Trophoblast cell (in vitro differentiated cells and primary cell): ENCODE results near the gene MRTFA.

Source experiments
- DNase-seq, 2 donors: peaks; one replicate each; pipeline ENCODE4 v3.0.0-alpha.2; 2016
- H2AFZ ChIP-seq: 2 replicates; pipeline ENCODE4 v1.6.1; 2013; ENCODE audit warnings: low read length, moderate library complexity, mild to moderate bottlenecking; ENCODE audit not compliant: insufficient read depth, poor library complexity
- H2AK5ac ChIP-seq: 2 replicates; pipeline ENCODE4 v1.6.1; 2013; ENCODE audit warnings: mild to moderate bottlenecking, low read length
- H2BK120ac ChIP-seq: 2 replicates; pipeline ENCODE4 v1.6.1; 2013; ENCODE audit warnings: low read length, mild to moderate bottlenecking, moderate library complexity; ENCODE audit not compliant: insufficient read depth, poor library complexity
- H2BK12ac ChIP-seq: 2 replicates; pipeline ENCODE4 v1.6.1; 2013; ENCODE audit warnings: mild to moderate bottlenecking, low read length, moderate library complexity
- H2BK5ac ChIP-seq: 2 replicates; pipeline ENCODE4 v1.6.1; 2013; ENCODE audit warnings: low read length, low read depth, moderate library complexity, mild to moderate bottlenecking; ENCODE audit not compliant: poor library complexity
- H3K14ac ChIP-seq: 2 replicates; pipeline ENCODE4 v1.6.1; 2013; ENCODE audit warnings: mild to moderate bottlenecking, low read length
- H3K18ac ChIP-seq: 2 replicates; pipeline ENCODE4 v1.6.1; 2013; ENCODE audit warnings: mild to moderate bottlenecking, low read length
- H3K23ac ChIP-seq: 2 replicates; pipeline ENCODE4 v1.6.1; 2013; ENCODE audit warnings: low read length
- H3K27ac ChIP-seq: 2 replicates; pipeline ENCODE4 v1.5.1; 2013; ENCODE audit warnings: low read depth, mild to moderate bottlenecking, inconsistent platforms, low read length, moderate library complexity
- H3K27me3 ChIP-seq: 2 replicates; pipeline ENCODE4 v1.6.1; 2013; ENCODE audit warnings: inconsistent platforms, mild to moderate bottlenecking, low read length, moderate library complexity; ENCODE audit not compliant: insufficient read depth
- H3K36me3 ChIP-seq, 2 experiments: 1 replicate in 1 of 2; 2 replicates in 1 of 2; pipeline ENCODE4 v1.6.1; 2013; ENCODE audit warnings: low read length in 2 of 2, mild to moderate bottlenecking in 2 of 2, moderate library complexity in 1 of 2; ENCODE audit not compliant: insufficient read depth in 2 of 2, control insufficient read depth in 1 of 2
- H3K4ac ChIP-seq: 2 replicates; pipeline ENCODE4 v1.6.1; 2013; ENCODE audit warnings: low read depth, mild to moderate bottlenecking, low read length, moderate library complexity
- H3K4me1 ChIP-seq, 2 experiments: 1 replicate in 1 of 2; 2 replicates in 1 of 2; pipeline ENCODE4 v1.6.1; 2013; ENCODE audit warnings: low read length in 2 of 2, mild to moderate bottlenecking in 2 of 2, moderate library complexity in 1 of 2; ENCODE audit not compliant: insufficient read depth in 2 of 2, control insufficient read depth in 1 of 2
- H3K4me2 ChIP-seq: 2 replicates; pipeline ENCODE4 v1.6.1; 2013; ENCODE audit warnings: inconsistent platforms, mild to moderate bottlenecking, low read length, moderate library complexity
- H3K4me3 ChIP-seq: 2 replicates; pipeline ENCODE4 v1.5.1; 2013; ENCODE audit warnings: mild to moderate bottlenecking, low read depth, low read length, inconsistent platforms
- H3K79me1 ChIP-seq: one replicate; pipeline ENCODE4 v1.6.1; 2013; ENCODE audit warnings: low read length
- H3K79me2 ChIP-seq: 2 replicates; pipeline ENCODE4 v1.6.1; 2013; ENCODE audit warnings: low read length, mild to moderate bottlenecking; ENCODE audit not compliant: control insufficient read depth, insufficient read depth, poor library complexity
- H3K9ac ChIP-seq: 2 replicates; pipeline ENCODE4 v1.6.1; 2013; ENCODE audit warnings: mild to moderate bottlenecking, low read length
- H3K9me3 ChIP-seq: 2 replicates; pipeline ENCODE4 v1.6.1; 2013; ENCODE audit warnings: low read depth, mild to moderate bottlenecking, control low read depth, inconsistent platforms, low read length; ENCODE audit not compliant: insufficient read depth
- H4K12ac ChIP-seq: 2 replicates; pipeline ENCODE4 v1.6.1; 2013; ENCODE audit warnings: low read depth, mild to moderate bottlenecking, low read length, moderate library complexity
- H4K8ac ChIP-seq: 2 replicates; pipeline ENCODE4 v1.6.1; 2013; ENCODE audit warnings: low read depth, mild to moderate bottlenecking, low read length, moderate library complexity
- H4K91ac ChIP-seq: one replicate; pipeline ENCODE4 v1.6.1; 2013; ENCODE audit warnings: low read depth, mild to moderate bottlenecking, low read length, moderate library complexity
- WGBS: extraction: QIAGEN DNeasy Blood & Tissue Kit; methylation state at CpG from one replicate; pipeline ENCODE4 v1.1.7; 2013; ENCODE audit warnings: missing lambda C conversion rate; ENCODE audit not compliant: insufficient read length, insufficient coverage; ENCODE audit errors: extremely low coverage; 5-methylcytosine and 5-hydroxymethylcytosine counted together

The MRTFA gene

GRCh38 chr22:40413873-40414272, 222.6 kb downstream of the MRTFA start:
- H3K27ac ChIP-seq, result no peak overlapping the region
- no CpG with 5 or more reads among the region's 13 CpGs for WGBS
- no peak overlapping the region for H3K4me3 ChIP-seq
- no peak overlapping the region for H3K4ac ChIP-seq
- peaks cover 6% of the 10 kb centered on the region for H3K9me3 ChIP-seq
- H3K27me3 ChIP-seq, result no peaks in the 10 kb centered on the region
- H3K9ac ChIP-seq, result no peak overlapping the region
- no peaks in the 10 kb centered on the region for H3K79me1 ChIP-seq
- H3K79me2 ChIP-seq, result no peaks in the 10 kb centered on the region
- peaks cover 70 to 71% of the 10 kb centered on the region in 2 experiments for H3K36me3 ChIP-seq
- no peak overlapping the region for H2AK5ac ChIP-seq
- H3K4me1 ChIP-seq, result peaks cover 0 to 8% of the 10 kb centered on the region in 2 experiments
- no peak overlapping the region for H3K23ac ChIP-seq
- no peak overlapping the region for H2BK120ac ChIP-seq
- DNase-seq, result no peak
- no peak overlapping the region for H4K8ac ChIP-seq
- H2BK5ac ChIP-seq, result no peak overlapping the region
- no peak overlapping the region for H2BK12ac ChIP-seq
- H2AFZ ChIP-seq, result no peak overlapping the region
- H4K91ac ChIP-seq, result no peak overlapping the region
- H3K14ac ChIP-seq, result no peak overlapping the region
- H3K18ac ChIP-seq, result no peak overlapping the region
- no peak overlapping the region for H3K4me2 ChIP-seq
- H4K12ac ChIP-seq, result no peak overlapping the region

DNA sequence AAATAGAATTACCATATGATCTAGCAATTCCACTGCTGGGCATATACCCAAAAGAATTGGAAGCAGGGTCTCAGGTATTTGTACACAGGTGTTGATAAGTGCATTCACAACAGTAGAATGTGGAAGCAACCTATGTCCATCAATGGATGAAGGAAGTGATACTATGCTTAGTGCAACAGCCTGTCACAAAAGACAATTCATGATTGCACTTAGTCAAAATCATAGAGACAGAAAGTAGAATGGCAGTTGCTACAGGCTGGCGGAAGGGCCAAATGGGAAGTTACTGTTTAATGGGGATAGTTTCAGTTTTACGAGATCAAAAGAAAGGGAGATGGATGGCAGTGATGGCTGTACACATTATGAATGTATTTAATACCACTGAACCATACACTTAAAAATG, 224.1 kb downstream of the MRTFA start:
- no peak overlapping the region for H4K8ac ChIP-seq
- no peak overlapping the region for H3K9ac ChIP-seq
- no peak overlapping the region for H3K23ac ChIP-seq
- DNase-seq, result no peak
- H3K27ac ChIP-seq, result no peak overlapping the region
- no peak overlapping the region for H4K12ac ChIP-seq
- H3K9me3 ChIP-seq, result peaks cover 6% of the 10 kb centered on the region
- H3K4me3 ChIP-seq, result no peak overlapping the region
- peaks cover 0 to 8% of the 10 kb centered on the region in 2 experiments for H3K4me1 ChIP-seq
- no peaks in the 10 kb centered on the region for H3K79me1 ChIP-seq
- H2AFZ ChIP-seq, result no peak overlapping the region
- no peak overlapping the region for H4K91ac ChIP-seq
- H2AK5ac ChIP-seq, result no peak overlapping the region
- no peak overlapping the region for H3K4me2 ChIP-seq
- no peaks in the 10 kb centered on the region for H3K79me2 ChIP-seq
- no peak overlapping the region for H3K14ac ChIP-seq
- no peak overlapping the region for H3K4ac ChIP-seq
- H2BK12ac ChIP-seq, result no peak overlapping the region
- H3K36me3 ChIP-seq, result peaks cover 71% of the 10 kb centered on the region in 2 experiments
- H2BK120ac ChIP-seq, result no peak overlapping the region
- H3K18ac ChIP-seq, result no peak overlapping the region
- WGBS, result no CpG with 5 or more reads among the region's 2 CpGs
- no peaks in the 10 kb centered on the region for H3K27me3 ChIP-seq
- no peak overlapping the region for H2BK5ac ChIP-seq

GRCh38 chr22:40411506-40411861, 225.0 kb downstream of the MRTFA start:
- Histone ChIP-seq H3K4me1 (peaks cover 0 to 8% of the 10 kb centered on the region in 2 experiments), H4K12ac (no peak overlapping the region), H3K9me3 (peaks cover 4% of the 10 kb centered on the region), H3K18ac (no peak overlapping the region), H2BK5ac (no peak overlapping the region), H2AFZ (no peak overlapping the region), H3K79me2 (no peaks in the 10 kb centered on the region), H3K4me3 (peak overlapping the region; percentile 9), H3K4me2 (no peak overlapping the region), H4K8ac (no peak overlapping the region), H3K14ac (no peak overlapping the region), H3K9ac (no peak overlapping the region), H3K23ac (no peak overlapping the region), H3K36me3 (peaks cover 71 to 72% of the 10 kb centered on the region in 2 experiments), H4K91ac (no peak overlapping the region), H2BK120ac (no peak overlapping the region), H3K79me1 (no peaks in the 10 kb centered on the region), H2BK12ac (no peak overlapping the region), H3K4ac (no peak overlapping the region), H3K27ac (no peak overlapping the region), H2AK5ac (no peak overlapping the region), H3K27me3 (no peaks in the 10 kb centered on the region)
- DNase-seq, result no peak
- no CpG with 5 or more reads among the region's 7 CpGs for WGBS

DNA sequence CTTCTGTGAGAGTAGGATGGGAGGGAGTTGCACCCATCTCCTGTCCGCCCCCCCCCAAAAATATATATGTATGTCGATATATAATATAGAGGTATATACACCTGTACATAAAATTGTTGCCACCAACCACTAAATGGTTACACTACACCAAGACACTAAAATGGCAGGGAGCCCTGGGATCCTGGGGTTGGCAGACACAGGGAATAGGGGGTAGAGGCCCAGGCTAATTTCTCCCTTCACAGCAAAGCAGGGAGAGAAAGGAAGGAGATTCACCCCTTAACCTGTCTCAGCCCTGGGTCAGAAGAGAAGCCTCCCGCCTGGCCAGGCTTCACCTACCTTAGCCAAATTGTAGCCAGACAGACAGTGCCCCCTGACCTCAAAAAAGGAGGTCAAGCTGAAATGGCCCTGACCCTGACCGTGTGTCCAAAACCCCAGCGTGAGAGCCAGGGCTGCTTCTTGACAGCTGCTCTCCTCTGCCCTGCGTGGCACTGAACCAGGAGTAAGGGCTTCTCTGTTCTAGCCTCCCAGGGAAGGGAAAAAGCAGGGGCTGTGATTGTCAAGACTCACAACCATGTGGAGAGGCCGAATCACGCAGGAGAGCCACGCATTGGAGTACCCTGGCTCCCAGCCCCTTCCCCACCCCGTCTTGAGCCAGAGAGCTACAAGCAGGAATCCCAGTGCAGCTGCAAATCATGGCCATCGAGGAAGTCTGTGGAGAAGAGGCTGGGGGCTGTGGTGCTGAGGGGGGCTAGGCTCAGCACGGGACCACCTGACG, 225.6 kb downstream of the MRTFA start:
- Histone ChIP-seq H3K4me1 (peaks cover 0 to 7% of the 10 kb centered on the region in 2 experiments), H4K91ac (no peak overlapping the region), H3K27ac (no peak overlapping the region), H2BK120ac (no peak overlapping the region), H3K36me3 (peaks cover 71 to 72% of the 10 kb centered on the region in 2 experiments), H3K4me2 (no peak overlapping the region), H4K12ac (no peak overlapping the region), H3K23ac (no peak overlapping the region), H3K9ac (no peak overlapping the region), H3K79me2 (no peaks in the 10 kb centered on the region), H2BK12ac (no peak overlapping the region), H4K8ac (no peak overlapping the region), H3K79me1 (no peaks in the 10 kb centered on the region), H3K4me3 (peak overlapping the region; percentile 9), H3K27me3 (no peaks in the 10 kb centered on the region), H2AK5ac (no peak overlapping the region), H2BK5ac (no peak overlapping the region), H3K4ac (no peak overlapping the region), H2AFZ (no peak overlapping the region), H3K9me3 (peaks cover 4% of the 10 kb centered on the region), H3K14ac (no peak overlapping the region), H3K18ac (no peak overlapping the region)
- WGBS, result no CpG with 5 or more reads among the region's 13 CpGs
- no peak for DNase-seq
